SK-N-DZ (cell line): ENCODE data around the gene SBDS. TPM values are rescaled to one million over a fixed set of nuclear protein-coding genes. Genes with fewer than 3 reads are reported as not detected.
"Not testable (repeated sequence)": the region's sequence is repeated elsewhere in the genome, so short reads cannot be mapped to it uniquely, and the experiment has no call there.

Experiments
- DNase-seq: peaks from one replicate; pipeline ENCODE4 v3.0.0-alpha.2; 2015; ENCODE audit warnings: low spot score
- polyA plus RNA-seq, 2 experiments: library from polyadenylated mRNA; depleted of rRNA; stranded (reverse); fragments of >200 nt; gene quantifications; 2 replicates each; pipeline ENCODE4 v1.2.3, GENCODE V29; 2014

SBDS gene
- 49.2 and 56.3 TPM in 2 replicates for polyA plus RNA-seq (2014; cell fraction: cytosol; rRNA removed)
- 41.2 and 52.9 TPM in 2 replicates for polyA plus RNA-seq (2014; cell fraction: nucleus; rRNA removed)

GRCh38 chr7:66995050-66995776 is at the start of gene SBDS:
TSS of gene SBDS (minus strand) at chr7:66995586. CDS start at chr7:66995417, 169 bp downstream.
- peak; percentile 99 for DNase-seq

GRCh38 chr7:67043559-67043930 is 48.2 kb upstream of the SBDS start:
- not testable (repeated sequence) for DNase-seq

GRCh38 chr7:67042781-67043558 is 47.6 kb upstream of the SBDS start:
- not testable (repeated sequence) for DNase-seq

- not testable (repeated sequence) for DNase-seq
These were observed 45.4 kb upstream of the SBDS start for GRCh38 chr7:67040832-67041231.

- DNase-seq, result not testable (repeated sequence)
These were observed 41.3 kb upstream of the SBDS start for GRCh38 chr7:67036432-67037395.

GRCh38 chr7:67033251-67033650 is 37.9 kb upstream of the SBDS start:
- no peak for DNase-seq

- not testable (repeated sequence) for DNase-seq
These were observed 36.3 kb upstream of the SBDS start for GRCh38 chr7:67031685-67032084.

- not testable (repeated sequence) for DNase-seq
These were observed 30.1 kb upstream of the SBDS start for GRCh38 chr7:67025459-67025858.

- DNase-seq, result no peak
These were observed 27.1 kb upstream of the SBDS start for GRCh38 chr7:67022511-67022910.

- DNase-seq, result no peak
These were observed 25.9 kb upstream of the SBDS start for GRCh38 chr7:67021260-67021659.

- DNase-seq, result no peak
These were observed 24.4 kb upstream of the SBDS start for GRCh38 chr7:67019562-67020390.

- DNase-seq, result no peak
These were observed 23.6 kb upstream of the SBDS start for GRCh38 chr7:67018940-67019339.

- not testable (repeated sequence) for DNase-seq
These were observed 22.6 kb upstream of the SBDS start for GRCh38 chr7:67017971-67018370.

- not testable (repeated sequence) for DNase-seq
These were observed 18.8 kb upstream of the SBDS start for GRCh38 chr7:67014076-67014622.

- not testable (repeated sequence) for DNase-seq
These were observed 14.3 kb upstream of the SBDS start for GRCh38 chr7:67009677-67010076.

GRCh38 chr7:67008260-67008659 is 12.9 kb upstream of the SBDS start:
- DNase-seq, result no peak

GRCh38 chr7:67006965-67007364 is 11.6 kb upstream of the SBDS start:
- DNase-seq, result no peak

GRCh38 chr7:67004145-67004544 is 8.8 kb upstream of the SBDS start:
- DNase-seq, result not testable (repeated sequence)

- DNase-seq, result not testable (repeated sequence)
These were observed 5.3 kb upstream of the SBDS start for GRCh38 chr7:67000601-67001258.
